HG03354 (cell line): ENCODE measurements around the gene MAPK7.
"Not testable (repeated sequence)": the region's sequence is repeated elsewhere in the genome, so short reads cannot be mapped to it uniquely, and the experiment has no call there.

Experiments used
- ATAC-seq: cut with Tn5 transposase; IDR thresholded peaks from one replicate; pipeline ENCODE4 v1.9.1; 2021; ENCODE audit warnings: mild to moderate bottlenecking; ENCODE audit not compliant: unreplicated experiment, poor library complexity, severe bottlenecking

The MAPK7 gene

GRCh38 chr17:19342611-19343255, 35.6 kb upstream of the MAPK7 start:
- no peak for ATAC-seq

GRCh38 chr17:19343256-19343630, 35.1 kb upstream of the MAPK7 start:
- no peak for ATAC-seq

- no peak for ATAC-seq
Observed at GRCh38 chr17:19343671-19344151, 34.6 kb upstream of the MAPK7 start.

GRCh38 chr17:19344311-19345066, 33.8 kb upstream of the MAPK7 start:
- ATAC-seq: no peak

GRCh38 chr17:19345067-19345460, 33.2 kb upstream of the MAPK7 start:
- ATAC-seq: no peak

- no peak for ATAC-seq
Observed at GRCh38 chr17:19345486-19346350, 32.6 kb upstream of the MAPK7 start.

- ATAC-seq: no peak
Observed at GRCh38 chr17:19346351-19347255, 31.7 kb upstream of the MAPK7 start.

- ATAC-seq: no peak
Observed at GRCh38 chr17:19347323-19348080, 30.8 kb upstream of the MAPK7 start.

- ATAC-seq: no peak
Observed at GRCh38 chr17:19348081-19348650, 30.1 kb upstream of the MAPK7 start.

GRCh38 chr17:19348806-19349205, 29.5 kb upstream of the MAPK7 start:
- ATAC-seq: no peak

GRCh38 chr17:19353401-19353800, 24.9 kb upstream of the MAPK7 start:
- not testable (repeated sequence) for ATAC-seq

- ATAC-seq: no peak
Observed at GRCh38 chr17:19354748-19355147, 23.6 kb upstream of the MAPK7 start.

- no peak for ATAC-seq
Observed at GRCh38 chr17:19357351-19357750, 20.9 kb upstream of the MAPK7 start.

- ATAC-seq: no peak
Observed at GRCh38 chr17:19357761-19358160, 20.5 kb upstream of the MAPK7 start.

GRCh38 chr17:19359151-19359550, 19.1 kb upstream of the MAPK7 start:
- ATAC-seq: no peak

GRCh38 chr17:19359856-19360255, 18.4 kb upstream of the MAPK7 start:
- no peak for ATAC-seq

- ATAC-seq: no peak
Observed at GRCh38 chr17:19360772-19361171, 17.5 kb upstream of the MAPK7 start.

- ATAC-seq: no peak
Observed at GRCh38 chr17:19361326-19361725, 17.0 kb upstream of the MAPK7 start.

GRCh38 chr17:19361944-19362276, 16.4 kb upstream of the MAPK7 start:
- ATAC-seq: no peak
